Stimulated activated CD8-positive, alpha-beta memory T cell treated with anti-CD3 and anti-CD28 coated beads, Interleukin-12 subunit alpha, Interleukin-12 subunit beta, amount 100 ng/mL, for 4 hours (primary cell): Measurements from ENCODE around the gene TET3.

Experiments
- DNase-seq: peaks from one replicate; pipeline ENCODE4 v3.0.0-alpha.2; 2020; ENCODE audit warnings: low read depth

Gene TET3

GRCh38 chr2:73987109-73987947 lies 2.6 kb downstream of the TET3 start:
- DNase-seq, result no peak

GRCh38 chr2:73987948-73988700 lies 3.4 kb downstream of the TET3 start:
- DNase-seq, result no peak

GRCh38 chr2:73989972-73990371 lies 5.3 kb downstream of the TET3 start:
- DNase-seq, result no peak

GRCh38 chr2:73990531-73990930 lies 5.8 kb downstream of the TET3 start:
- no peak for DNase-seq

GRCh38 chr2:73992036-73992435 lies 7.3 kb downstream of the TET3 start:
- DNase-seq, result no peak

GRCh38 chr2:73993376-73993775 lies 8.7 kb downstream of the TET3 start:
- no peak for DNase-seq

- no peak for DNase-seq
Measured at GRCh38 chr2:73993778-73994177, 9.1 kb downstream of the TET3 start.

- no peak for DNase-seq
Measured at GRCh38 chr2:73994178-73994831, 9.6 kb downstream of the TET3 start.

- DNase-seq, result no peak
Measured at GRCh38 chr2:73995810-73996209, 11.1 kb downstream of the TET3 start.

GRCh38 chr2:73997813-73998212 lies 13.1 kb downstream of the TET3 start:
- DNase-seq, result no peak

GRCh38 chr2:73998451-73998850 lies 13.7 kb downstream of the TET3 start:
- DNase-seq, result no peak

GRCh38 chr2:73998933-73999332 lies 14.2 kb downstream of the TET3 start:
- DNase-seq, result no peak

GRCh38 chr2:73999881-74000597 lies 15.3 kb downstream of the TET3 start:
- no peak for DNase-seq

GRCh38 chr2:74000666-74001065 lies 16.0 kb downstream of the TET3 start:
- DNase-seq, result no peak

GRCh38 chr2:74001121-74001520 lies 16.4 kb downstream of the TET3 start:
- no peak for DNase-seq

- DNase-seq, result no peak
Measured at GRCh38 chr2:74001781-74002504, 17.2 kb downstream of the TET3 start.

GRCh38 chr2:74002505-74003421 lies 18.1 kb downstream of the TET3 start:
- peak; percentile 73 for DNase-seq

GRCh38 chr2:74003494-74004211 lies 18.9 kb downstream of the TET3 start:
- DNase-seq, result no peak
